Left cardiac atrium (tissue), 4 donors: ENCODE results near the gene STAB2. TPM values are rescaled to one million over a fixed set of nuclear protein-coding genes. Genes with fewer than 3 reads are reported as not detected.

Experiments
- ATAC-seq, 2 donors: fragments of 200-7000 bp; cut with Tn5 transposase; one replicate each; pipeline ENCODE4 v1.9.1; 2020; ENCODE audit warnings: mild to moderate bottlenecking in 2 of 2, moderate library complexity in 2 of 2
- DNase-seq: peaks from one replicate; pipeline ENCODE4 v3.0.0-alpha.2; 2020
- intact Hi-C, 2 donors: fragments of 100-400 bp; cut with DNase I; formaldehyde crosslinking; loops; one replicate each; pipeline versions ENCODE4 v1.14.1 to v1.15.1; 2022 to 2023
- total RNA-seq, 2 donors: library from RNA; stranded (reverse); fragmentation: NEBNext Ultra II Directional; extraction: Animal tissue kit (Norgen Biotek cat#: 25700); gene quantifications; one replicate each; pipeline ENCODE4 v1.2.1, GENCODE V29; 2021
- donor health status: DM: no; HTN: yes; CAD: no.
- donor health status: DM: no; HTN: yes; CAD: no; lungs with severe emphysema.
- donor health status: DM: yes; HTN: yes; CAD: no.
- donor health status: Dilated cardiomyopathy.

The STAB2 gene
- total RNA-seq, 2 donors from 2014 or later = 0.18 to 0.91 TPM

DNA sequence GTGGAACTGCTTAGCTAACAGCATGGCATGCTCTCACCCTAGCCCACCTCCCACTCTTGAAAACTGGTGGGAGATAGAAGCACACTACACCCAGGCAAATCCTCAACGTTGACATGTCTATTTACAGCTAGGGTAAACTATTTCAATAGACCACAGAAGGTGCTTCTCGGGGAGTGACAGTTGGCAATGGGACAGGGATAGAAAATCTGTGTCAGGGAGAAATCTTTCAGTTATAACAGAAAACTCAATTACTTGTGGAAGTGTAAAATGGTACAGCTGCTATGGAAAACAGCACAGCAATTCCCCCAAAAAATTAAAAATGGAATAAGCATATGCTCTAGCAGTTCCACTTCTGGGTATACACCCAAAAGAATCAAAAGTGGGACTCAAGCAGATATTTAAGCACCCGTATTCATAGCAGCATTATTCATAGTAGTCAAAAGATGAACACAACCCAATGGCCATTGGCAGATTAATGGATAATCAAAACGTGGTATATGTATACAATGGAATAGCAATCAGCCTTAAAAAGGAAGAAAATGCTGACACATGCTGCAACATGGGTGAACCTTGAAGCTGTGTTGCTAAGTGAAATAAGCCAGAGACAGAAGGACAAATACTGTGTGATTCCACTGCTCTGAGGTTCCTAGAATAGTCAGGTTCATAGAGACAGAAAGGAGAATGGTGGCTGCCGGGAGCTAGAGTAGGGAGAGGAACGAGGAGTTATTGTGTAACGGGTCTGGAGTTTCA lies 92.5 kb downstream of the STAB2 start:
- ATAC-seq (no peak), DNase-seq (no peak)
- intact Hi-C loops = loop anchor here in 1 of 2 donors (2.0 kb wide), 1 partner anchor 53 kb away; no protein-coding TSS in a partner anchor

DNA sequence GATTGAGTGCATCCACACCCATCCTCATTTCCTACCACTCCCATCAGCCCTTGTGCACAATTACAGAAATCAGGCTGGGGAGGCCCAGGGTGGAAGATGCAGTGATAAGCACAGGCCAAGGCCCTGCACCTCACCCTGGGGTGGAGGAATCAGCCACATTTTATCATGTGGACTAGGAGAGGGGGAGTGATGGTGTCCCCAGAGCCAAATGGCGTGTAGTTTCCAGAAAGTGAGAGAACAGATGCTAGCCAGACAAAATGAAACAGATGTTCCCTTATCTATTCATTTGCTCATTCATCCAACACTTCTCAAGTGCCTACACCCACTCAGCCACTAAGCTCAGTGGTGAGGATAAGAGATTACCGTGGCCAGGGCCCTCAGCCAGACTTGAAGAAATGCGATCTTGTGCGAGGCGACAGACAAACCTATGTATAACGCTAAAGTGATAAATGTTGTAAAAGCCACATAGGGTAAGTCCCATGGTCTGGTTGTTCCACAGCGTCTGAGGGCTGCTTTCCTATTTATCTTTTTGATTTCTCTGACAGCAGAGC lies 93.6 kb downstream of the STAB2 start:
- DNase-seq (peak; percentile 74), ATAC-seq (peak; percentile 90 to 95)
- intact Hi-C loops = loop anchor here in 1 of 2 donors (2.0 kb wide), 1 partner anchor 54 kb away; no protein-coding TSS in a partner anchor

DNA sequence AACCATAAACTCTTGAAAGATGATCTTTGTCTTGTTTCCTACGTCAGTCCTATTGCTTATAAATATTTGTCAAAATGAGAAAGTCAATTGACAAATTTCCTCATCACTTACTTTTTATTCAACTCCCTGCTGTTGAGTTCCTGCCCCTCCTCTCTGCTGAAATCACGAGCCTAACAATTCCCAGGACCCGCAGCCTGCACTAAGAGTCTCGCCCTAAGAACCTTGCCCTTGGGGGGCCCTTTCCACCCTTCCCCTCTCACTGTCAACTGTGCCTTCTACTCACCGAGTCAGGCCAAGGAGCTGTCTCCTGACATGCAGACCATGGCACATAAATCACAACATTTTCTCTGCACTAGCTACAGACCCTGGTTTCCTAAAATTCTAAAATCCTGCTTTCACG lies 99.0 kb downstream of the STAB2 start:
- no peak for DNase-seq
- intact Hi-C loops = no loop called here
- no peak for ATAC-seq

DNA sequence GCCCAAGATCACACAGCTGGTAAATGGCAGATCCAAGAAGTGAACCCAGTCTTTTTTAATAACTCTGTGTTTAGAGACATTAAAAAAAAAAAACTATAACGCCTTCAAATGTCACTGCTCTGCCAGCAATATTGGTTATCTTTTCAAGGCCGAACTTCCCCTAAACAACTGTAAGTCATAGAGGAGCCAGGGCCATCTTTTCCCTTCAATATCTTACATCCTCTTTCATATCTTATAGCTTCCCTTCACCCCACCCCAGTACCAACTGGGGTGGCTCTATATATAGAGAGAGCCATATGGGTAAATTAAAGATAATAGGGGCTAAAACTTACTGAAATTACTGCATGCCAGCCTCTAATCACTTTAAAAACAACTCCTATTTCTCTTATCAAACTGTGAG lies 100.2 kb downstream of the STAB2 start:
- ATAC-seq (no peak), DNase-seq (no peak)
- intact Hi-C loops = no loop called here

DNA sequence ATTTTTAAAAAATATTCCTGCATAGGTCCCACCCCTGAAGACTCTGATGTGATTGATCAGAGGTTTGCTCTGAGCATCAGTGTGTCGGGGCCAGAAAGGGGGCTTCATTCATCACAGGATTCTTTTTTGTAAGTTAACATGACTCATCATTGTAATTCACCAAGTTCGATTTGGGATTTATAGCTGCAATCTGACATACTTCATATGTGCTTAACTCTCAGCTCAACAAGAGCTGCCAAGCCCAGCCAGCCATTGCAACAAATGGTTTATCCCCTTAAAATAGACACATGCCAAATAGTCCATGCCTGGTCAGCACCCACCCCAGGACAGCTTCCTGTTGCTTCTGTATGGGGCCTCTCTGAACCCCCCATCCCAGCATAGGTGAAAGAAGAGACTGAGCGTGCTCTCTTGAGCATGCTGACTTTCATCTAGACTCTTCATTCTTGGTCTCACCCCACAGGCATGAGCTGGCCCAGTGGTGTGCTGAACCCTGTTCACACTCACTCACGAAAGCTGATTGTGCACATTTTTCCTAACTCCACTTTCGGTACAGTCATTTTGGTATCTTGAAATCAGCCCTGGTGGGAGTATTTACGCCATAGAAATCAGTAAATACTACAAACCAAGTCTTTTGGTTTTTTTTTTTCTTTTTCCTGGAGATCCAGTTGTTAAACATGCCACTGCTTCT lies 101.4 kb downstream of the STAB2 start:
- DNase-seq (no peak), ATAC-seq (no peak)
- intact Hi-C loops = no loop called here

DNA sequence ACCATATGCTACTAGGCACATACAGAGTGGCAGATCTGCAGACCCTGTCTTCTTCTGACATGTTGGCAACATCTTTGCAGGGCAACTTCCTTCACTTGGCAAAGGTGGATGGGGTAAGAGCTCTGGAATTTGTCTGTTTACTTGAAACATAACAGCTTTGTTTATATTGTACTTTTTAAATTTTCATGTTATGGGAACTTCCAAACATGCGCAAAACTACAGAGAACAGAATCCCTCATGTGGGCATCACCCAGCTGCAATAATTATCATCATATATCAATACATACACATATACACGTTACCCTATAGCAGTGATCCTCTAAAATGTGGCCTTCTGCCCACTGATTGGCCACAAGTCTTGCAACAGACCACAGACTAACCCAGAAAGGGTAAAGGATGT lies 103.4 kb downstream of the STAB2 start:
- intact Hi-C loops = no loop called here
- DNase-seq = no peak
- ATAC-seq = no peak

DNA sequence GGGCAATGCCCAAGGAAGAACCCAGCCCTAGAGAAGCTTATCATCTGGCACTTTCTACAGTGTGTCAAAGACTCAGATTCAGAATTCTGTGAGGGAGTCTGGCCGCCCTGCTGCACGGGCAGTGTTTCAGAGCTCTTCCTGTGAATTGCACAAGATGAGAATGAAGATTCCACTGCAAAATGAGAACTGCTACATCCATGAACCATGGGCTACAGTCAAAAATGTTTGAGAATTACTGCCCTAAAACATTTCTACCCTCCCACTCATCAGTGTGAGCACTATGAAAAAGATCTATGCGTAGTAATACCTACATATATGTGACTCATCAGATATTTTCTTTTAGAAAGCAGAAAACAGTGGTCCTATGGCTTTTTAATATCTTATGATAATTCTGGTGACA lies 104.0 kb downstream of the STAB2 start:
- intact Hi-C loops = no loop called here
- ATAC-seq (peak in 1 of 2 donors; percentile 59), DNase-seq (no peak)

DNA sequence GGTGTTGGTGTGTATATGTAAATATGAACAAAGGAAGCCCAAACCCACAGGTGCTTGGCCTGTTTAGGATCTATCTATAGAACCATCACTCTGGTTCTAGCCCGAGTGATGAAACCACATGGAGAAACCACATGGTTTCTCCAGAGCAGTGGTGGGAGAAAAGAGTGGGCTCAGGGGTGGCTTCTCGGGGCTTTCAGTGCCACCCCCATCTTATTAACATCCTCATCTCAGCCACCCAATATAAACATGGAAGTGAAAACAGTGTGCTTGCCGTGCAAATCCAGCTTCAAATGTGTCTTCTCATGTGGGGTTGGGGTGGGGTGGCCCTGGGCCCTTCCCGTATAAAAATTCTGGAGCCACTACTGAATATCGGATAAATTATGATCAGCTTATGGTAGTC lies 109.0 kb downstream of the STAB2 start:
- ATAC-seq = no peak
- no peak for DNase-seq
- intact Hi-C loops = no loop called here

DNA sequence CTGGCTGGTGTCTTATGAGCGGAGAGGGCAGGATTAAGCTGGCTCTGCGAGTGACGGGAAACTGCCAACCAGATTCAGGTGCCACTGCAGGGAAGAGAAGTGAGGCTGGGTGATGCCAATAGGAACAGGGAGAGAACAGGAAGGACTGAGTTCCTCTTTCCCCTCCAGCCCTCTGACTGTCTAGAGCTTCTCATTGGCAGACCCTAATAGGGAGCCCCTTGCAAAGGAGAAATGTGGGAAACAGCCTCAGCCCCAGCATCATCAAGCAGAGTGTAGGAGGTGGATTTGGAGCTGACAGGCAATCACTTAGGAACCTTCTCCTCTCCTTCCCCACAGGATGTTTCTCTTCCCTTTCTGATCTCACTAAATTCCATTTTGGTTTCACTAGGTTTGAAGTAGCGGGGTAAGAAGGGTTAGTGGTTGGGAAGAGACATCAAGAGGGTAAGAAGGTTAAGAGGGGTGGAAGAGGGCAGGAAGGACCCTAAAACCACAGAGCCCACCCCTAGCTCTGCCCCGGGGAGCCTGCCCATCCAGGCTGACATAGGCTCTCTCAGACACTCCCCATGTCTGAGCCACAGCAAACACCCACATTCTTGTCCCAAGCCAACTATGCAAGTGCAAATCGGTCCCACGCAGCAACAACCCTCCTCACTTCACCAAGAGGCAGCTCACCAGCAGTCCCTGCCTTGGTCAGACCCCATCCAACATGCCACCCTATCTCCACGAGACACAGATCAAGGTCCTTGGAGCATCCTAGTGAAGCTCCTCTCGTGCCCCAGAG lies 111.1 kb downstream of the STAB2 start:
- ATAC-seq (peak in 1 of 2 donors; percentile 30), DNase-seq (no peak)
- intact Hi-C loops = no loop called here

DNA sequence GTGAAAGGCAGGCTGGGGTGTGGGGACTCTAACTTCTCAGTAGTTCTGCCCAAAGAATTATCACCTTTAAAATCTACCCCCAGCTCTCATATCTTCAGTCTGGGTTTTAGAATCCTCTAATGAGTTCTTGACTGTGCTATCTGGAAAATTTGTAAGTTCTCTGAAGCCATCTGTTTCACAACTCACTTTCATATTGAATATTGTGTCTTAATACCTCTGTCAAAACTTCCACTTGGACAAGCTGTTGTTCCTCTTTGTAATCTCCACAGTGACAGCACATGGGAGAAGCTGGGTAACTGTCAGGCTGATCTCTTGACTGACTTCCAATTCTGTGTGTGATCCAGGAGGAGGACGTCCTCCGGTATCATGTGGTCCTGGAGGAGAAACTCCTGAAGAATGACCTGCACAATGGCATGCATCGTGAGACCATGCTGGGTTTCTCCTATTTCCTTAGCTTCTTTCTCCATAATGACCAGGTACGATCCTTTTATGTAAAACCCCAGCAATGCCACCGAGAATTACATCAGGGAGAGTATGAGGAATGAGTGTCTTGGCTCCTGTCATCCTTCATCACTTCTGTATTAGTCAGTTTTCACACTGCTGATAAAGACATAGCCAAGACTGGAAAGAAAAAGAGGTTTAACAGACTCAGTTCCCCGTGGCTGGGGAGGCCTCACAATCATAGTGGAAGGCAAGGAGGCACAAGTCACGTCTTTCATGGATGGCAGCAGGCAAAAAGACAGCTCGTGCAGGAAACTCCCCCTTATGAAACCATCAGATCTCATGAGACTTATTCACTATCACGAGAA lies 111.9 kb downstream of the STAB2 start:
- DNase-seq (no peak), ATAC-seq (peak; percentile 19 to 86)
- intact Hi-C loops = no loop called here

DNA sequence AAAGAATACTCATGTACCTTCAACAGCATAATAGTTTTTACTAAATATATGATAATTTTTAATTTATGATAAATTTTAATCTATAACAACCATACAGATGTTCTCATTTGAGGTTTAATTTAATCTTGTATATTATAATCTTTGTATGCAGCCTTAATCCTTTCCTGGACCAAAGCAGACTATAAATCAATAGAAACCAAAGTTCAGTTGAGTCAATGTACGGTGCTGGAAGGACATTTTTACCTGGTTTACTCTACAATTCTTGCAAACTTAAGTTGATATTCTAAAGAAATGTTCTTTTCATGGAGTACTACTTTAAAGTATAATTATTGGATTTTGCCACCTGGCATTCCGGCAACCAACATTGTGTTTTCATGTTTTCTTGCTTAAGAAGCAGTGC lies 118.0 kb downstream of the STAB2 start:
- intact Hi-C loops = no loop called here
- DNase-seq = no peak

DNA sequence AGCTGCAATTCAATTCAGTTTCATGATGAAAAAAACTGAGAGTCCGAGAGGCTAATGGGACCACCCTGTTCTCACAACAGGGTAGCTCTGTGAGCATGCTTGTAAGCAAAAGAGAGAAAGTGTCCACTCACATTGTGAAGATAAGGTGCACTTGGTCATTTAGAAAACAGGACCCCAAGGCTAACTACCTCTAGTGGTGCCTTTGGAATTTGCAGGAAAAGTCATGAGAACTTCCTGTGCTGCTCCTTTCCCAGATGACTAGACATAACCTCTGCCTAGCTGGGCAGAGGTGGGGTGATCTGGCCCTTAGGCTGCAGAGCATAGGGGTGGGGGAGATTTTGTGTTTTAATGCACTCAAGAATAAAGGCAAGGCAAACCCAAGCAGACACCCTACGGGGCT lies 118.9 kb downstream of the STAB2 start:
- intact Hi-C loops = no loop called here
- ATAC-seq = no peak
- DNase-seq = no peak

More for the DNA sequence above, 118.0 kb downstream of the STAB2 start:
- no peak for ATAC-seq

DNA sequence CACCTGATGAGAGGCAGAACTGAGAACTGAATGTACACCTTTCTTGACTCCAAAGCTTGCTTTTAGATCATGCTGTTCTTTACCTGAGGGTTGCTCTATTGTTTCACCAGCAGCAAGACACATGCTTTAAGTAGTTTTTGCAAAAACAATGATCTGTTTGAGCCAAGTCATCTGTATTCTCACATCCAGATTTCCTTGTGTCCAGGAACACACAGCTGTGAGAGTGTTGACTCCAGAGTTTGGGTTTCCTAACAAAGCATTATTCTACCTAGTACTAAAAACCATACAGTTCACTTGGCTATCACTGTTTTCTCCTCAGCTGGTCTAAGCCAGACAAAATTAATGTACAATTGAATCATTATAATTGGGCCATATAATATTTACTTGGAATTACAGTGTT lies 120.4 kb downstream of the STAB2 start:
- intact Hi-C loops = no loop called here
- ATAC-seq = no peak

DNA sequence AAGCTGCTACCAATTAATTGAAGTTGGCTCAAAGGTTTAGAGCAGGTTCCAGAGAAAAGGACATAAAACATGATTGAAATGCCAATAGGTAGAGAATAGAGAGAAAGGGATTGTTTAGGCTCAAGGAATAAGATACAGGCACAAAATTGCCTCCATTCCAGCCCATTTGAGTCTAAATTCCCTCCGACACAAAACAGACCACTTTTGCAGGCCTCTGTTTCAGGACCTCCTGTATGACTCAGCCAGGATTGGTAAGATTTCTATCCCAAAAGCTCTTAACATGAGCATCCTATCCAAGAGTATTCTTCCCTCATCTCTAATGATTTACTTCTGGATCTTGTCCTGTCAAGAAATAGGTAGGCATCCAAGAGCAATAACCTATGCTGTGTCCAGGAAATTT lies 123.5 kb downstream of the STAB2 start:
- no peak for ATAC-seq
- intact Hi-C loops = no loop called here
- no peak for DNase-seq

More for the DNA sequence above, 120.4 kb downstream of the STAB2 start:
- no peak for DNase-seq

DNA sequence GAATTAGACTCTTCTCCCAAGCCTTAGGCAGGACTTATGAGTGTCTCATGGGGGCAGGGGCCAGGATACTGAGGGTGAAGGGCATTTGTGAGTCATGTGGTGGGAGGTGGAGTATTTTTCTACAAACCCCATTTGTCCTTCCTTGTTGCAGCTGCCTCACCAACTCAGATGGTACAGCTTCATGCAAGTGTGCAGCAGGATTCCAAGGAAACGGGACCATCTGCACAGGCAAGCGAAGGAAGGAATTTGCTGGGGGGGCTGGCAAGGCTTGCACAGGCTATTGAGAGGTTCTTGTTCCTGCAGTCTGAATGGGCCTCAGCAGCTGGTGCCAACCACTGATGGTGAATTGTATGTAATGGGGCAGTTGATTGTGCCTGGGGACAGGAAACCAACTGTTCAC lies 125.1 kb downstream of the STAB2 start:
- ATAC-seq (no peak), DNase-seq (no peak)
- intact Hi-C loops = no loop called here

DNA sequence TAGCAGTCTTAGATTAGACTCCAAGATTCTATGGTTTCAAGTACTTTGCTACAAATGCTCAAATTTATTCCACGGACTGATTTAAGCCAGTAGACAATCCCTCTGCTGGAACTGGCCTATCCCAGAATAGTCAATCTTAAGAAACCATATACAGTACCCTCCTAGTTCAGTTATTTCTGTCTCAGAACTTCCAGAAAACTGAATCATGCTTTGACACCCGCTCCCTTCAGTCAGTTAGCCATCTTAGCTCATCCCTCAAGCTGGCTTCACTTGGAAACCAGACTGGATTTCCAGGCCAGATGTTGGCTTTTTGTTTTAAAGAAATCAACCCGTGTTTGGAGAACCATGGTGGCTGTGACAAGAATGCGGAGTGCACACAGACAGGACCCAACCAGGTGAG lies 128.4 kb downstream of the STAB2 start:
- ATAC-seq (no peak), DNase-seq (no peak)
- intact Hi-C loops = no loop called here

DNA sequence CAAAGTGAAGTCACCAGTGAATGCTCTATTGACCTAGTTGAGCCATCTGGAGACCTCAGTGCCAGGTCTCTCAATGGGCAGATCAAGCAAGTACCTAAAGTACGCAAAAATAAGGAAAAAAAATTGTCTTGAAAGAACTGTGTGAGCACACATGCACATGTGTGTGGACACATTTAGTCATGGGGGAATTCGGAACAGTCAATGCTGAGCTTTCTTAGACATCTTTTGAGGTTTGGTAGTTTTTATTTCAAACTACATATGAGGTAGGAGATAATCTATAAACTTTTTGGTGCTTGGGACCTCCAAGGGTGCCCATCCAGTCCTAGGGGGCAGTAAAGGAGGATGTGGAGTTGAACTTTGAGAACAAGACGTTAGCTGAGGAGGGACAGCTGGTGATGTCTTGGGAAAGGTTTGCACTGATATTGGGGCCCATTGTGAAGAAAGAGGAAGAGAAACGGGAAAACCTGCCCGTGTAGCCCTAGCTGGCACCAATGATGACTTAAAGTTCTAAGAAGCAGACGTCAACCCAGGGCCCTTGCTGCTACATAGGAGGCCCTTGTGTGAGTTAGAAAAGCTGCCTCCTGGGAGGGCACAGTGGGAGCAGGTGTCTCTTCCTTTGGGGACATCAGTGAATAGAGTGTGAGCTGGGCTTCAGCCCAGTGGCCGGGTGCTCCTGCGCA lies 129.6 kb downstream of the STAB2 start:
- DNase-seq (no peak), ATAC-seq (no peak)
- intact Hi-C loops = no loop called here

DNA sequence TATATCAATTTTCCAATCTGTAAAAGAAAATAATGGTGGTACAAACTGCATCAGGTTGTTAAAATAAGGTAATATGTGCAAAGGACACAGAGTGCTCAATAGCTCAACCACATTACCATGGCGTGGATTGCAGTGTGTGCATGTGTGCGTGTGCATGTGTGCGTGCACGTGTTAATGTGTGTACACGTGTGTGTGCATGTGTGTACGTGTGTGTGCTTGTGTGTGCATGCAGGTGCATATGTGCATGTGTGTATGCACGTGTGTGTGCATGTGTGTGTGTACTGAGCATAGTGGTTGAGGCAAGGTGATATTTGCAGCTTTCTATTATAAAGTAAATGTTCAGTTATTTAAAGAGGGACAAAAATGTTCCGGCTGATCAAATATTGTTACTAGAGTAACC lies 138.3 kb downstream of the STAB2 start:
- DNase-seq (no peak), ATAC-seq (no peak)
- intact Hi-C loops = no loop called here
